HG02763 (cell line): ENCODE results near the gene WDR82.
"Not testable (repeated sequence)": the region's sequence is repeated elsewhere in the genome, so short reads cannot be mapped to it uniquely, and the experiment has no call there.

Experiments used
- ATAC-seq: cut with Tn5 transposase; IDR thresholded peaks from one replicate; pipeline ENCODE4 v1.9.1; 2021; ENCODE audit warnings: mild to moderate bottlenecking, moderate library complexity; ENCODE audit not compliant: unreplicated experiment

WDR82 gene

DNA sequence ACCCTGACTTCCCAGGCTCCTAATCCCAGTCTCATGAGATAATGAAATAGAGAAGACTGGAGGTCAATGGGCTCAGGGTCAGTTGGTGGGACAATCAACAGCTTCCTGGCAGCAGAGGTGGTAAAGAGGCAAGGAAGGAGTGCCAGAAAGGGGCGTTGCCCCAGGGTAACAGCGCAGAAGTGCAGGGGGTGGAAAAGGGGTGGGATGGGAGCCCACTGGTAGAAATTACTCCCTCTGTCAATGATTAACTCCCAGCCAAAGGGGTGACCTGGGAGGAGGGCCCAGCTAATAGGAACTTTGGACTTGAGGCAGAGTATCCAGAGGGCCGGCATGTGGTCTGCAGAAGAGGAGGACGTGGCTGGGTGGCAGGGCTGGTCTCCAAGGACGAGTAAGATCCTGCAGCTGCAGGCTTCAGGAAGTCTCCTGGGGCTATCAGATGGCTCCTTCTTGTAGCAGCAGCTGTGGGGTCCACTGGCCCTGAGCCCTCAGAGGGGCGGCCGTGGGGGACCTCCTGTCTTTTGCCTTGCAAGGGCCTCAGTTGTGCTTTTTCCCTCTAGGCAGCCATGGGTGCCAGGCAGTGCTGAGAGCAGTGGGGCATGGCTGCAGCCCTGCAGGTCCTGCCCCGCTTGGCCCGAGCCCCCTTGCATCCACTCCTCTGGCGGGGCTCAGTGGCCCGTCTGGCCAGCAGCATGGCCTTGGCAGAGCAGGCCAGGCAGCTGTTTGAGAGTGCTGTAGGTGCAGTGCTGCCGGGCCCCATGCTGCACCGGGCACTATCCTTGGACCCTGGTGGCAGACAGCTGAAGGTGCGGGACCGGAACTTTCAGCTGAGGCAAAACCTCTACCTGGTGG lies 11.5 kb upstream of the WDR82 start:
- ATAC-seq, result no peak

DNA sequence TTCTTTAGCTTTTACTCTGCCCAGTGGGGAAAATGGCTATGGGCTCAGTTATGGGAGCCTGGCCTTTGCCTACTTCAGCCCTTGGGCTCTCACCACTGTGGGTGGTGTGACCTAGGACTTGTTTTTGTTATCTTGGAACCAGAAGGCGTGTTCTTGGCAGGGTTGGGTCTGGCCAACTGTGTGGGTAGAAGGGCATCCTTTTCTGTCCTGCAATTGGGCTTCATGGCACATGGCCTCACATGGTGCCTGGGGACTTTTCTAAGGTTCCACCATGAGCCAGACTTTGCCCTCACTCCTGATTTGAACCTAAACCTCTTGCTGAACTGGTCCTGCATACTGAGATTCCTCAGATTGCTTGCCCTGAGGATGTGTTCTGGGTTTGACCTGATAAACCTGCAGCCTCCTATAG lies 10.9 kb upstream of the WDR82 start:
- ATAC-seq, result no peak

DNA sequence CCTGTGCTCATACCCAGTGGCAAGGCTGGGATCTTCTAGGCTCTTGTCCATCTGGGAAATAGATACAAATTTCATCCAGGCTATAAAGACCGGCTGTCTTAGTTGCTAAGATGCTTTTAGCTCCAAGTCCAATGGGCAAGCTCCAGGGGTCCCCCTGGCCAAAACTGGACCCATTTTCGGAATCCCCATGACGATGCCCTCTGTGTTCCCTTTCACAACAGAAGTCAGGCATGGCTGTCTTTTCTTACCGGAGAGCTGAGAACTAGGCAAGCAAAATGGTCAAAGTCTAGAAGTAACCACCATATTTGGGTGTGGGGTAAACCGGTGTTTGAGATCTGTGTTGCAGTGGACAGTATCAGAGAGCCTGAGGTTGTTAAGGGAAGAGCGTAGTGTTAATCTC lies 10.2 kb upstream of the WDR82 start:
- no peak for ATAC-seq

DNA sequence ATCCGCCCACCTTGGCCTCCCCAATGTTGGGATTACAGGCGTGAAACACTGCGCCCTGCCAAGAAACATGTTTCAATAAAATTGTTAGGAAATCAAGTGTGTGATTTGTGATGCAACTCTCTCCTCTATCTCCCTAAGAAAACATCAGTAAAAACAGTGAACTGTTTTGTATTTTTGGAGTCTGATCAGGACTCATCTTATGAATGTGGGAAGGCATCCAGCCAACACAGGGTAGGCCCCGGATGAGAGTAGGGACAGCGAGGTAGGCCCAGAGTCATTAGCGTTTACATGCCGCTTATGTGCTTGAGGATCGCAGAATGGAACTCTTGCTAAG lies 8.3 kb upstream of the WDR82 start:
- ATAC-seq, result no peak

DNA sequence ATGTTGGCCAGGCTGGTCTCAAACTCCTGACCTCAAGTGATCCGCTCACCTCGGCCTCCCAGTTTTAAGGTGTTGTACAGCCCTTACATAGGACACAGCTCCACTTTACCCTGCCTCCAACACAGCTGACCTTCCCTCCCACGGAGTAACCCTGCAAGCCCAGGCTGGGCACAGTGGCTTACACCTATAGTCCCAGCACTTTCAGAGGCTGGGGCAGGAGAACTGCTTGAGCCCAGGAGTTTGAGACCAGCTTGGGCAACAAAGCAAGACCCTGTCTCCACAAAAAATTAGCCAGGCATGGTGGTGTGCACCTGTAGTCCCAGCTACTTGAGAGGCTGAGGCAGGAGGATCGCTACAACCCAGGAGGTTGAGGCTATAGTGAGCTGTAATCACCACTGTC lies 5.6 kb upstream of the WDR82 start:
- not testable (repeated sequence) for ATAC-seq

DNA sequence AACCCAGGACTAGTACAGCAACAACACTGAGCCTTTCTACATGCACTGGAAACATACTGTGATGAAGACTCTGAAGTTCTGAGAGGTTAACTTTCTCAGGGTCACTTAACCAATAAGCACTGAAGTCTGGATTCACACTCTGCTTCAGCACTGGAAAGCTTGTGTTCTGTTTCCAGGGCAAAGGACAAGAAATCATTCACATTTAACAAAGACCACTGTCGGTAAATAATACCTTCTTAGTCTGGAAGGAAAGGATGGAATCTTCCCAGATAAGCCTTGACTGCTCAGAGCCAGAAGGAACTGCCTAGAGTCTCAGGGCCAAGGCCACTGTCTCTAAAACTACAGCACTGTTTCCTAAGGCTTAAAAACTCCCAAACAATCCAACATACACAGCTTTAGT lies 4.9 kb upstream of the WDR82 start:
- no peak for ATAC-seq

DNA sequence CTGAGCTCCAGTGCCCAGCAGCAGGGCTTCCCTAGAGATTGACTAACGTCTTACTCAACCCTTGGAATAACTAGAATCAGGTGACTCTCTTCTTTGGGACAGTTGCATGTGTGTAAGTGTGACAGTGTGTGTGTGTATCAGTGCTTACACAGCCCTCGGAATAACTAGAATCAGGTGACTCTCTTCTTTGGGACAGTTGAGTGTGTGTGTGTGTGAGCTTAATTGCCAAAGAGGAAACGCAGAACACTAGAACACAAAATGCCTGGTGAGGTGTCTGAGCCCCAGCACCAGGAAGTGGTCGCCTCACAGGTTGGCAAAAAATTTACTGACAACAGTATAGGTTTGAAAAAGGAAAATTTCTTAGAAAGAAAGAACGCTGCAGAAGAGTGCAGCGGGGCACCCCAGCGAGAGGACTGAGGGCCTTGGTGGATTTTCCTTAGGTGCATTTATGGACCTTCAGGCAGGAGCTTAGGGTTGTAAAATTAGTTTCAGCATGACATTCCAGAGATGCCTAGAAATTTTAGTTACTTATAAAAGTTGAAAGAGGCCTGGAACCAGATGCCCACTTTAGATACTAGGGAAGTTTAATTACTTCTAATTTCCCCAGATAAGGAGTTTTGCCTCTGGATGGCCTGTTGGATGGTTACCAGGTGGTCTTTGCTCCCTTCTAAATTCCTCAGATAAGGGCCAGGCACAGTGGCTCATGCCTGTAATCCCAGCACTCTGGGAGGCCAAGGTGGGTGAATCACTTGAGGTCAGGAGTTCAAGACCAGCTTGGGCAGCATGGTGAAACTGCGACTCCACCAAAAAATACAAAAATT lies 3.7 kb upstream of the WDR82 start:
- ATAC-seq, result no peak

DNA sequence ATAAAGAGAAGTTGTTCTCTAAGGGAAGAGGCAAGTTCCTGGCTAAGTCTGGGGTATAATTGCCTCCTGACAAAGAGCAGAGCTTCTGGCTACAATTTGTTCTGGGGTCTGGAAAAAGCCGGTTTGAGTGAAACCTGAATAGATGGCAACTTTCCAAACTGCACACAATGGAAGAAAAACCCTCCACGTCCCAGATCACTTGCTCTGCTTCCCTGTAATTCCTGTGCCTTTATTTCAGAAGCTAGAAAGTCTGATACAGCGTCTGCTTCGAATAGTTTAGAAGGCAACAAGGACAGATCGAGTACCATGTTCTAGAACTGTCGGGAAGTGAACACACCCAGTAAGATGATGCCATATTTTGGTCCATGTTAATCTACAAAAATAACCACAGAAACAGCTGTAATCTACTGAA lies 1.6 kb upstream of the WDR82 start:
- ATAC-seq, result no peak

DNA sequence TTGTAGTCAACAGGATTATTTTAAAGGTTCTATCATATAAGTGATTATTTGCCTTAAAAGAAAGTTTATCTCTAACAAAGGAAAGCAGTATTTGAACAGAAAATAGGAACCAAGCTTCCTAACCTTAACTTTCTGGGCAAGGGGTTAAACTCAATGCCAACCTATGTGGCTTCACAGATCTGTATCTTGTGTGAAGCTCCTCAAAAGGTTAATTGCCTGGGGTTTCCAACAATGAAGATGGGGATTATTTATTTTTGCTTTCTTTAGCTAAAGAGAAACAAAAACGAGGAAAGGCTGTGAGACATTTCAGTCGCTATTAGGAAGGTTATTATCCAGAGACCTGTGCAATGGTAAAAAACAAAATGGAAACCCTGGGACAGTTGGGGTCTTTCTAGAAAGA lies 1.1 kb upstream of the WDR82 start:
- ATAC-seq, result no peak

DNA sequence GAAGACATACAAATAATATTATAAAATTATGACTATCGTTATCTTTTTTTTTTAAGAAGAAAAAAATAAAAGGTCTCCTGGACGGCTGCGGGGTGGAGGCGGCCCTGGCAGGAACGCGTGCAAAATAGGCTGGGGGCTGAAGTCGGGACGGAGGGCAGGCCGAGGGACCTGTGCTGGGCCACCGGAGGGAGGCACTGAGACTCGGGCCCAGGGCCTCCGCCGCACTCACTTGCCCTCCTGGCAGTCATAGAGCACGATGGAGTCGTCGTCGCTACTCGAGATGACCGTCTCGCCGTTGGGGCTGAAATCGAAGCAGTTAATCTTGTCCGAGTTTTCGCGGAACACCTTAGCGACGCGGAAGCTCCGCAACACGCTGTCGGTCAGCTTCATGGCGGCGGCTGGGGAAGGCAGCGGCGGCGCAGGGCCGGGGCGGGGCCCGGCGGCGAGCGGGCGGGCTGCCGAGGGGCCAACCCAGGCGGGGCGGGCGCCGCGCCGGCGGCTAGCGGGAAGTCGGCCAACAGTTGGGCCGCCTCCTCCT lies 408 bp downstream of the WDR82 start:
- peak; percentile 70 for ATAC-seq

DNA sequence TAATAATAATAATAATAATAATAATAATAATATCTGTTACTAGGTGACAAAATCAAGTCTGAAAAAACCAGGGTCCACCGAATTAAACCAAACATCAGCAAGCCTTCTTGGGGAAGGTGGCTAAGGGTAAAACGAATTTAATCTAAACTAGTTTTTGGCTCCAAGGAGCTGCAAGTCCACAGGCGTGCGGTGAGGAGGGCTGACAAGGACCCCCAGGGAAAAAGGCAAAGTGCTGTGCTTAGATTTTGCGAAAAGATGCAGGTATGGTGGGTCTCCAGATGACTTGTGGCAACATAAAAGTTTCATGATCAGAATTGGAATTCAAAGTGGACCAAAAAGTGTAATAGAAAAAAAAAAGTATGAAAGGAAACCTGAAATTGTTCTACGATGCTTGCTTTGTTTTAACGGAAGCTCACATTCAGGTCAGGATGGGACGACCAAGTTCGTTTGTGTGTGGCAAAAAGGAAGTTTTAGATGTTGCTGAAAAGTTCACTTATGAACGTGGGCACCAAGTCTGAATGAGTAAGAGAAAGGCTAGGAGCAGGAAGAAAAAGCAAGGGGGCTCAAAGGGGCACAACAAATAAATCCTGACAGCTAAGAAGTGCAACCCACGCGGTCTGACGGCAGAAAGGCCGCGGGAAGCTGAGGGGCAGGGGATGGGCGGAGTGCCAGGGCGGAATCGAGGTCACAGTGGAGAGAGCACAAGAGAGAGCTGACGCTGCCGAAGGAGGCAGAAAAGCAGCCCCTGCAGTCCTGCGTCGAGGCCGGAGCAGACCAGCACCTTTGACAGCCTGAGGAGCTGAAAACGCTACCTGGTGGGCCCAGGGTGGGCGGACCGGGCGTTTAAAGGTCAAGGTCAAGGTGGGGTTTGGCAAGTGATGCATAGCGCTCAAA lies 1.1 kb downstream of the WDR82 start:
- ATAC-seq, result no peak

DNA sequence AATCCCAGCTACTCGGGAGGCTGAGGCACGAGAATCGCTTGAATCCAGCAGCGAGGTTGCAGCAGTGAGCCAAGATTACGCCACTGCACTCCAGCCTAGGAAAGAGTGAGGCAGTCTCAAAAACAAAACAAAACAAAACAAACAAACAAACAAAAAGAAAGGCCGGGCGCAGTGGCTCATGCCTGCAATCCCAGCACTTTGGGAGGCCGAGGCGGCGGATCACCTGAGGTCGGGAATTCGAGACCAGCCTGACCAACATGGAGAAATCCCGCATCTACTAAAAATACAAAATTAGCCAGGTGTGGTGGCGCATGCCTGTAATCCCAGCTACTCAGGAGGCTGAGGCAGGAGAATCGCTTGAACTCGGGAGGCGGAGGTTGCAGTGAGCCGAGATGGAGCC lies 3.7 kb downstream of the WDR82 start:
- not testable (repeated sequence) for ATAC-seq

DNA sequence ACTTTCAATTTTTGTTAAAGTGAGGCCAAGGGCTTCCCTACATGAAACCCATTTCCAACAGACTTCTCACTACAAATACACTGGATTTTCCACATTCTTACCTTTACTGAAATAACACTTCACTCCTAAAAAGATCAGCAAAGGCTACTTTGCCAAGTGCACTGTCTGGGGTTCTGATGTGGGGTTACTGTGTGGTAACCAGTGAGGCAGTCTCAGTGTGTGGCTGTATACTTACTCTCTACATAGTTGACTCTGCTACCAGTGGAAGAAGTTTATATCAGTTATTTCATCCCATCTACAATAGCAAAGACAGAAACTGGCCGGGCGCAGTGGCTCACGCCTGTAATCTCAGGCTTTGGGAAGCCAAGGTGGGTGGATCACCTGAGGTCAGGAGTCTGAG lies 5.6 kb downstream of the WDR82 start:
- ATAC-seq, result no peak

DNA sequence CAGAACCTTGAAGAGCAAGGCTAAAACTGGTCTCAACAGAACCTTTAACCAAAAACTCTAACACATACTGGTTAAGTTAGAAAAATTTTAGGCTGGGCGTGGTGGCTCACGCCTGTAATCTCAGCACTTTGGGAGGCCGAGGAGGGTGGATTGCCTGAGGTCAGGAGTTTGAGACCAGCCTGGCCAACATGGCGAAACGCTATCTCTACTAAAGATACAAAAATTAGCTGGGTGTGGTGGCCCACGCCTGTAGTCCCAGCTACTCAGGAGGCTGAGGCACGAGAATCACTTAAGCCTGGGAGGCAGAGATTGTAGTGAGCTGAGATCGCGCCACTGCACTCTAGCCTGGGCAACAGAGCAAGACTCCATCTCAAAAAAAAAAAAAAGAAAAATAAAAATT lies 6.3 kb downstream of the WDR82 start:
- ATAC-seq, result not testable (repeated sequence)

DNA sequence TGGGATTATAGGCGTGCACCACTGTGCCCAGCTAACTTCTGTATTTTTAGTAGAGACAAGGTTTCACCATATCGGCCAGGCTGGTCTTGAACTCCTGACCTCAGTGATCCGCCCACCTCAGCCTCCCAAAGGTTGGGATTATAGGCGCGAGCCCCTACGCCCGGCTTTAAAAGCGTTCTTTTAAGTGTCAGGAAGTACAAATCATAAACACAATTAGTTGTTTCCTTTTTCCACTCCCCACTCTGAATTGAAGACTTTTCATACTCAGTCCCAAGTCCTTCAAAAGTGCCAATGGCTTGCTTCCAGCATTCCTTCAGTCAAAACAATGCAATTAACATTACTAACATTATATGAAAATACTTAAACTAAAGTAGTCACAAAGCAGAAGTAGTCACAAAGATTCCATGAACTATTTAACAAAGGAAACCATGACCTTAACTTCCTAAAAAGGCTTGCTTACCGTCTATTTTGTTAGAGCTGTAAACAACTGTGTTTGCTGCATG lies 8.1 kb downstream of the WDR82 start:
- ATAC-seq, result no peak

DNA sequence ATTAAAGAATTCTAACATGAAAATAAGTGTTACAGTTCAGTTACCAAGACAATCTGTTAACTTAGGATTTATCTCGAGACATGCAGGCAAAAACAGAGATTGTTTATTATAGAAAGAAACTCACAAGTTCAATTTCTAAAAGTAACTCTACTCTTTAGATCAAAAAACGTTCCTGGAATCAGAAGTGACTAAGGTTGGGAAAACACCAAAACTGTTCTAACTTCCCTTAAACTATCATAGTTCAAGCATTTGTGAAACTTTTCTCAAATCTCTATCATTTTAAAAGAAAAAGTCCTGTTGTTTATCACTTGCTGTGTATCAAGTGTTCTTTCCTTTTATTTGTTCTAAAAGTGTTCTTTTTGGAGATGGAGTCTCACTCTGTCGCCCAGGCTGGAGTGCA lies 8.7 kb downstream of the WDR82 start:
- ATAC-seq, result no peak

DNA sequence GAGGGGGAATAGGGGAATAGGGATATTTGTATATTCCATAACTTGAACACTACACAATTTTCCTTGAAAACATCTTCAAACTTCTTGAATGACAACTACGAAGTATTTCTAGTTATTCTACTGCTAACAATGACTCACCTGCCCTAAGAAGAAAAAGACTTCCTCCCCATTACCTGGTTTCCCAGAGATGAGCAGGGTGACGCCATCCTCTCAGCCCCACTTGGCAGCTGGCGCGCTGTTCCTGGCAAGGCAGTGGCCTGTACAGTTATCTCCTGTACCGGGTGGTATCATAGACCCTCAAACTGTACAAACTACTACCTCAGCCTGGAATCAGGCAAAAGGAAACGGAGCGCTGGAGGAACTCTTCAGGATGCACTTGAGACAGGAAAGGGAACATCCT lies 10.4 kb downstream of the WDR82 start:
- ATAC-seq, result no peak

DNA sequence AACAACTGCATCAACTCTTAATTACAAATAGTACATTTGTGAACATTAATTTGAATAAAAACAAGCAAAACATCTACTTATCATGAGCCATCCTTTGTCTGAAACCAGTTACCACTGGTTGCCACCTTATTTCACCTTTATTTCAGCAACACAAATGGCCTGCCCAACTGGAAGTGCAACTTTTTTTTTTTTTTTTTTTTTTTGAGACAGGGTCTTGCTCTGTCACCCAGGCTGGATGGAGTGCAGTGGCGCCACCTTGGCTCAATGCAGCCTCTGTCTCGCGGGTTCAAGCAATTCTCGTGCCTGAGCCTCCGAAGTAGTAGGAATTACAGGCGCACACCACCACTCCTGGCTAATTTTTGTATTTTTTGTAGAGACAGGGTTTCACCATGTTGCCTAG lies 13.1 kb downstream of the WDR82 start:
- no peak for ATAC-seq

DNA sequence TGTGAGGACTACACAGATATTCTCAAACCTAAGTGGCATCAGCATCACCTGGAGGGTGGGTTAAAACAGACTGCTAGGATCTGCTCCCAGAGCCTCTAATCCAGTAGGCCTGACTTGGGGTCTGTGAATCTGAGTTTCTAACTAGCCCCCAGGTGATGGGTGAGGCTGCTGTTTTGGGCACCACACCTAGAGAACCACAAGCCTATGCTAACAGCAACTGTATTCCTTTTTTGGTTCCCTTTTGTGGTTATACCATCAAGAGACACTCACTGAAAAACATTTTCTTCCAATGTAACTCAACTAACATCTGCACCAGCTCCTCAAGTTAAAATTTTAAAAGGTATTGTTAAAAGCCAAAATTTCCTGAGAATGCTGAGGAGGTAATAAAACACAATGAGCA lies 16.0 kb downstream of the WDR82 start:
- ATAC-seq, result no peak

DNA sequence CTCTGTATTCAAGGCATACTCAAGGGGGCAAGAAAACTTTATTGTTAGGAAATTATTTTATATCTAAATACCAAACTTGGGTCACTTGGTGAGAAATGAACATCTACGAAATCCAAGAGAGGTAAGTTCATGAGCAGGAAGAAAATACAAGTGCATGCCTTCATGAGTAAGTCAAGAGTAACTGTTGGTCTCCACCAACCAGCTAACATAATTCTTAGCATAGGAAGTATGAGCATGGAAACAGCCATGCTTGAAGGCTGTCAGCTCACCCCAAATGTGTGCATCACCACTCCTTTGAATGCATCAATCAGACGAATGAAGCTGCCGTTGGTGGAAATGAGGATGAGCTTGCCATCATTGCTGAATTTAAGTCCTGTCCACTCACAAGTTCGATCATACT lies 19.0 kb downstream of the WDR82 start:
- ATAC-seq, result no peak

DNA sequence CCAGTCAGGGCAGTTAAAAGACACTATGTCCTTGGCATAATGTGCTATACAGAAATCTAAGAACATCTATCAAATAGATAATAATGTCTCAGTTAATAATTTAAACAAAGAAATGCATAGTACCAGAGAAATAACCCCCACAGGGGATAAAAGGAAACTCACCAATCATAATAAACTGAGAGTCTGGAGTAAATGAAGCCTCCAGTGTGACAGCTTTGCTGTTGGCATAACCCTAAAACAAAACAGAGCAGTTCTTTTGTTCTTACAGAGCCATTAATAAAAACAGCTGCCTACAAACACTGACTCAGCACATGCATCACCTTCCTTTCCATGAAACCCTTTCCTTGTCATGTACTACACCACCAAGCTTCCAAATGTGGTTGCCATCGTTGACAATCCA lies 19.4 kb downstream of the WDR82 start:
- ATAC-seq, result no peak
